Stimulated activated naive CD8-positive, alpha-beta T cell treated with anti-CD3 and anti-CD28 coated beads, Interleukin-15, Interleukin-2, amounts not matched to agents 100 U/mL and 50 U/mL, for 24 hours (primary cell): Measurements from ENCODE around the gene SF3B5.
"Not testable (repeated sequence)": the region's sequence is repeated elsewhere in the genome, so short reads cannot be mapped to it uniquely, and the experiment has no call there.

Experiments
- ATAC-seq: fragments of 150-1000 bp; cut with Tn5 transposase; one replicate; pipeline ENCODE4 v1.10.0; 2021
- DNase-seq: peaks from one replicate; pipeline ENCODE4 v3.0.0; 2021

SF3B5 gene

GRCh38 chr6:144095134-144096002 lies at the start of gene SF3B5:
Gene SF3B5 (minus strand): TSS chr6:144095573. CDS start chr6:144095497, 76 bp downstream.
- DNase-seq = peak; percentile 96
- ATAC-seq = peak; percentile 99

- DNase-seq (no peak), ATAC-seq (no peak)
Measured at GRCh38 chr6:144144996-144145395, 49.6 kb upstream of the SF3B5 start.

- no peak for DNase-seq
- no peak for ATAC-seq
Measured at GRCh38 chr6:144143878-144144277, 48.5 kb upstream of the SF3B5 start.

GRCh38 chr6:144143106-144143505 lies 47.7 kb upstream of the SF3B5 start:
- no peak for ATAC-seq
- no peak for DNase-seq

GRCh38 chr6:144141470-144141869 lies 46.1 kb upstream of the SF3B5 start:
- no peak for DNase-seq
- ATAC-seq = no peak

GRCh38 chr6:144140867-144141266 lies 45.5 kb upstream of the SF3B5 start:
- DNase-seq = no peak
- no peak for ATAC-seq

- DNase-seq = no peak
- no peak for ATAC-seq
Measured at GRCh38 chr6:144139817-144140216, 44.4 kb upstream of the SF3B5 start.

GRCh38 chr6:144138542-144138941 lies 43.2 kb upstream of the SF3B5 start:
- no peak for ATAC-seq
- DNase-seq = no peak

- ATAC-seq = no peak
- no peak for DNase-seq
Measured at GRCh38 chr6:144134737-144135136, 39.4 kb upstream of the SF3B5 start.

- DNase-seq = no peak
- ATAC-seq = no peak
Measured at GRCh38 chr6:144134176-144134575, 38.8 kb upstream of the SF3B5 start.

- ATAC-seq (no peak), DNase-seq (no peak)
Measured at GRCh38 chr6:144133225-144133821, 38.0 kb upstream of the SF3B5 start.

- not testable (repeated sequence) for DNase-seq, ATAC-seq
Measured at GRCh38 chr6:144132167-144132690, 36.9 kb upstream of the SF3B5 start.

GRCh38 chr6:144131248-144131709 lies 35.9 kb upstream of the SF3B5 start:
- peak; percentile 90 for ATAC-seq
- no peak for DNase-seq

GRCh38 chr6:144129469-144129868 lies 34.1 kb upstream of the SF3B5 start:
- DNase-seq = no peak
- ATAC-seq = no peak

GRCh38 chr6:144127097-144127496 lies 31.7 kb upstream of the SF3B5 start:
- ATAC-seq = no peak

GRCh38 chr6:144123836-144124235 lies 28.5 kb upstream of the SF3B5 start:
- DNase-seq = no peak
- no peak for ATAC-seq

More at GRCh38 chr6:144127097-144127496, 31.7 kb upstream of the SF3B5 start:
- DNase-seq = no peak

GRCh38 chr6:144123421-144123820 lies 28.0 kb upstream of the SF3B5 start:
- ATAC-seq (no peak), DNase-seq (no peak)

GRCh38 chr6:144122861-144123260 lies 27.5 kb upstream of the SF3B5 start:
- ATAC-seq (no peak), DNase-seq (no peak)

GRCh38 chr6:144119376-144119775 lies 24.0 kb upstream of the SF3B5 start:
- no peak for DNase-seq
- ATAC-seq = no peak

- no peak for ATAC-seq
- DNase-seq = no peak
Measured at GRCh38 chr6:144115219-144115618, 19.8 kb upstream of the SF3B5 start.

GRCh38 chr6:144113366-144113765 lies 18.0 kb upstream of the SF3B5 start:
- DNase-seq (no peak), ATAC-seq (no peak)

- ATAC-seq (no peak), DNase-seq (no peak)
Measured at GRCh38 chr6:144110210-144110609, 14.8 kb upstream of the SF3B5 start.

GRCh38 chr6:144106206-144106605 lies 10.8 kb upstream of the SF3B5 start:
- ATAC-seq (no peak), DNase-seq (no peak)
